ENCODE measurements around the gene SPATA31D1.
"Not testable (repeated sequence)": the region's sequence is repeated elsewhere in the genome, so short reads cannot be mapped to it uniquely, and the experiment has no call there.

Gene SPATA31D1

DNA sequence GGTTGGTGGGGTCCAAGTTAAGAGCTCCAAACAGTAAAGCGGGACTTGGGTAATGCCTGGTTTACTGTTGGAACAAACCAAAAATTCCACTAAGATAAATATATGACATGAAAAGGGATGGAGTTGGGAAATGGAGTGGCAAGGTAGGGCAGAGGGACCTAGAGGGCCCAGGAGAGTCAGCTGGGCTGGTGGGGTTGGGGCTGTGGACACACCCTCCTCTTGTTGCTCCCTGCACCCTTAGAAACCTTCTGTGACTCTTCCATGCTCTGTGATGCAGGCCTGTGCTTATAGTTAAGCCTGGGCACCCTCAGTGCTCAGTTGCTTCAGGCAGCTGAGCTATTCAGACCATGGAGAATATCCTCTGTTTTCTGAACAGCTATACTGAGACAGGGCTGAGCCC, at the start of gene SPATA31D1:
SPATA31D1 (plus strand) TSS at position 301 of the 400 bp plus-strand sequence; CDS start at position 348, 47 bp downstream.
- DNase-seq (ENCODE audit: low read depth, low spot score) = not testable (repeated sequence)

DNA sequence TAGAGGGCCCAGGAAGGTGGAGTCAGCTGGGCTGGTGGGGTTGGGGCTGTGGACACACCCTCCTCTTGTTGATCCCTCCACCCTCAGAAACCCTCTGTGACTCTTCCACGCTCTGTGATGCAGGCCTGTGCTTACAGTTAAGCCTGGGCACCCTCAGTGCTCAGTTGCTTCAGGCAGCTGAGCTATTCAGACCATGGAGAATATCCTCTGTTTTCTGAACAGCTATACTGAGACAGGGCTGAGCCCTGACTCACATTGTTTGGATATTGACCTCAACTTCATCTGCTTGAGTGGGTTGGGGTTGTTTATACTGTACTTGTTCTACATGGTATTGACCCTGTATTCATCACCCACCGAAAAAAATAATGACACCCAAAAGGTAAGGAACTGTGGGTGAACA, 45.2 kb upstream of the SPATA31D1 start, which contains the start of gene SPATA31D3:
SPATA31D3 (plus strand) TSS at position 108 of the 400 bp plus-strand sequence; CDS start at position 194, 86 bp downstream.
- DNase-seq (ENCODE audit: low read depth, low spot score) = not testable (repeated sequence)

DNA sequence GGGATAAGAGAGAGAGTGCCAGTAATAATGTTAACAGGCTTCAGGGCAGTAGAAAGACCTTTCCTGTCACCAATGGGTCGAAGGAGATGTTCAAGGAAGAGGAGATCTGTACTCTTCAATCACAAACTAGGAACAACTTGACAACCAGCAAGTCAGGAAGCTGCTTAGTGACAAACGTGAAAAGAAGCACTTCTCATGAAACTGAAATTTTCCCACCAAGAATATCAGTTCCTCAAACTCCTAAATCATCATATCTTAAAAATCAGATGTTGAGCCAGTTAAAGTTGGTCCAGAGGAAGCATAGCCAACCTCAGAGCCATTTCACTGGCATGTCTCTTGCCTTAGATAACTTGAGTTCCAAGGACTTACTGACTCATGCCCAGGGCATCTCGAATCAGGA, 39.9 kb upstream of the SPATA31D1 start:
- DNase-seq (ENCODE audit: low read depth, low spot score) = not testable (repeated sequence)

DNA sequence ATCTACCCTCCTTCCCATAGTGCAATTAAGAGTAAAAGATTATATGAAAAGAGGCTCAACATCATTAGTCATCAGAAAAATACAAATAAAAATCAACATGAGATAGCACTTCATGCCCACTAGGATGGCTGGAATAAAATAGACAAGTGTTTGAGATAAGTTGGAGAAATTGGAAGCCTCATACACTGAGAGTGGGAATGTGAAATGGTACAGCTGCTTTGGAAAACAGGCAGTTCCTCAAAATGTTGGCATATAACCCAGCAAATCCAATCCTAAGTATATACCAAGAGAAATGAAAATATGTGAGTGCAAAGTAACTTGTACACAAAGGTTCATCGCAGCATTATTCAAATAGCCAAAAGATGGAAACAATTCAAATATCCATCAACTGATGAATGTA, 35.5 kb upstream of the SPATA31D1 start:
- DNase-seq (ENCODE audit: low read depth, low spot score) = no peak

DNA sequence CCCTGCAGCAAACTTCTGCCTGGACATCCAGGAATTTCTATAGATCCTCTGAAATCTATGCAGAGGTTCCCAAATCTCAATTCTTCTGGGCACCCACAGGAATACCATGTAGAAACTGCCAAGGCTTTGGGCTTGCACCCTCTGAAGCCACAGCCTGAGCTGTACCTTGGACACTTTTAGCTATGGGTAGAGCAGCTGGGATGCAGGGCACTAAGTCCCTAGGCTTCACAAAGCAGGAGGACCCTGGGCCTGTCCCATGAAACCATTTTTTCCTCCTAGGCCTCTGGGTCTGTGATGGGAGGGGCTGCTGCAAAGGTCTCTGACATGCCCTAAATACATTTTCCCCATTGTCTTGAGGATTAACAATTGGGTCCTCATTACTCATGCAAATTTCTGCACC, 32.9 kb upstream of the SPATA31D1 start:
- DNase-seq (ENCODE audit: low read depth, low spot score) = no peak

DNA sequence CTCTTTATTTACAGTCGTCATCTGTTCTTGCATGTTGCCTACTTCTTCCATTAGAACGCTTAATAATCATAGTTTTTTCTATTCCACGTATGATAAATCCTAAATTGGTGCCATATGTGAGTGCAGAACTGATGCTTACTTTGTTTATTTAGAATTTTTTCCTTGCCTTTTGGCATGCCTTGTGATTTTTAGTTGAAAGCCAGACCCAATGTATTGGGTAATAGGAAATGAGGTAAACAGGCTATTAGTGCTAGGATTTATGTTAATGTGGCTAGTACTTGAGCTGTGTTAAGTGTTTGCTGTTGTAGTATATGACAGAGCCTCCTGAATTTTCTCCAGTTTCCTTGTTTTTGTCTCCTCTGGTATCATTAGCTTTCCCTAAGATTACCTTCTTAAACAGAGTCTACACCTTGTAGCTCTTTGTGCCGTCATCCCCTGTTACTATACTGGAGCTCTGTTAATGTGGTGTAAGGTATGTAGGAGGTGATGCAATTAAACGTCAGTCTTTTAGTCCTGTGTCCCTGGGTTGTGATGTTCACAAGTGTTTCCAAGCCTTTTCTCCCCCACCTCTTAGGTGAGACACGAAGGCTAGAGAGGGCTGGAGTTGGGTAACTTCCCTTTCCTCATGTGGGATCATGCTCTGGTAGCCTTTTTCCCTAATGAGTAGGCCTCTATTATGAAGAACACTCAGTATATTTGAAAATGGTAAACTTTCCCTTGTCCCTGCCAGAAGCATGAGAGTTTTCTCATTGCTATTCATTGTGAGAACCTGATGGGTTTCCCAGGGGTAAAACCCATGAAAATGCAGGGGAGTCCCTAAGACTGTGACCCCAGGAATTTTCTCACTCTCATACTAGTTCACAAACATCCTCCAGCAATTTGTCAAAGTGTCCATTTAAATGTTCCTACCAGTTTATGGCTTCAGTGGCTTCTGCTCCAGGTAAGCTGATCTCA, 24.1 kb upstream of the SPATA31D1 start:
- DNase-seq (ENCODE audit: low read depth, low spot score) = no peak

DNA sequence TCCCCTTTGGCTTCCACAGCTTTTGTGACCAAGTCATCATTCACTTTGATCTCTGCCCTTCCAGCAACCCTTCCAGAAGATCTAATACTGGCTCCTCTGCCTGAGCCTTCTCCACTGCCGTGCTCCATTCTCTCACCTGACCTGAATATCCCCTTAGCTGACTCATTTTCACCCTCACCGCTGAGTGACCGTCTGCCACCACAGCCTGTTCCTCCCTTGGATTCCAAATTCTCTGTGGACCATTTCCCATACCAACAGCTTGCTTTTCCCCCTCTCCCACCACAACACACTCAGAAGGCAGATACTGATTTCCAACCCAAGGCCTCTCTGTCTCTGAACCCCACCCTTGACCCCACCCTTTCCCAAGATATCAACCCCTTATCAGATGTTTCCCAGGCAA, 20.5 kb upstream of the SPATA31D1 start:
- no peak for DNase-seq (ENCODE audit: low read depth, low spot score)

DNA sequence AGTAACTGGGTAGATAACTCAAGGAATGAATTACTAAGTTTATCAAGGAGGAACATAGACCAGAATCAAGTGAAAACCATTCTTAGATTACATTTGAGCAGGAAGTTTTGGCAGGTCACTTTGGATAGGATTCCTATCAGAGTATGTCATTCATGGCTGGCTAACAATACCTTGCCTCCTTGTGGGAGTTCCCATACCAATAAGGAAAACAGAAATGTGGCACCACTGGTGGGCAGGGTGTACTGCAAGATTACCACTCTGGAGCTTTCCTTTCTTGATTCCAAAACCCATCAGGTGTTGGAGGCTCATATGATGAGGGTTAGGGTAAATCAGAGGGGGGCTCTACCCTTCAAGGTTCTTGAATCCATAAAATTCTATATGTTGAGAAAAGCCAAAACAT, 18.6 kb upstream of the SPATA31D1 start:
- no peak for DNase-seq (ENCODE audit: low read depth, low spot score)

DNA sequence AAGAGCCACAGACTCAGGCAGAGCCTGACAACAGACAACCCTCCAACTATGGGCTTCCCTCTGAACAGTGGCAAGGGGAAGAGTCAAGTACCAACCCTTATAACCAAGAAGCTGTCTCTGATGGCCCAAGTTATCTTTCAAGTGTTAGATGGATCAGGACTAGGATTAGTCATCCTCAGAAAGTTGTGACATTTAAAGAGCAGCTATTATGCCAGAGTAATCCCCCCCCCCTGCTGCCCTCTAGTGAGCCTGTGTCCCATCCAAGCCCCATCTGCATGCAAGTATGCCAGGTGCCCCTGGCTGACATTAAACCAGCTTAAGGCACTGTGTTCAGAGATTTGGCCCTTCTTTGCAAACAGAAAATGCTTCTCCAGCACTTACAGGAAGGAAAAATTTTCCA, 16.8 kb upstream of the SPATA31D1 start:
- no peak for DNase-seq (ENCODE audit: low read depth, low spot score)

DNA sequence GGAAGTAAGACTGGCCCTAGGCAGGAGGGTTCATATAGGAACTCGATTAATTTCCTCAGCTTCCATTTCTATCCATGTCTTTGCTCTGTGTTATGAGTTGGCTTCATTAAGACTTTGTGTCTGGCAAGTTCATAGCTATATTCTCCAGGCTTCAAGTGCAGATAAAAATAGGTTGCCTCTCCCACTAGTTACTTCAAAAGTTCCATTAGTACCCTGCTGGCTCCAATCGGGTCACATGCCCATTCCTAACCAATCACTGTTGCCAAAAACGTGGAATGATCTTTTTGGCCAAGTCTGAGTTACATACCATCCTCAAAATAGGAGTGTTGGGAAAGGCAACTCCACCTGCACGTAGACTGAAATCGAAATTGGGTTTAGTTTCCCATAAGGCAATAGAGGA, 13.8 kb upstream of the SPATA31D1 start:
- DNase-seq (ENCODE audit: low read depth, low spot score) = no peak

DNA sequence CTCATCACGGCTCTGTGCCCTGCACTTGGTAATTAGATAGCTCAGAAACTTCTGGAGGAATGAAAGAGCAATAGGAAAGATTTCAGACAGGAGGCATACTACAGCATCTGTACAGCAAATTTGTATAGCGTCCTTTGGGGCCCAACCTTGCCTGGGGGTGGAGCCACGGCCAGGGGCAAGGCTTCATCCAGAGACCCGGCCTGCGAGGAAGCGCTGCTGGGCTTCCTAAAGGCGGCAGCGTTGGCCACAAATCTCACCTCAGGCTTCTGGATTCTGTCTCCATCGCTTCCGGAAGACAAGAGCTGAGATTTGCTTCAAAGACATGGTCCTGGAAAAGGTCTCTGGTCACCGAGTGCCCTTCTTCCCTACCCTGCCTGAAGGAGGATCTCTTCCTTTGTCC, 12.2 kb upstream of the SPATA31D1 start:
- DNase-seq (ENCODE audit: low read depth, low spot score) = no peak

DNA sequence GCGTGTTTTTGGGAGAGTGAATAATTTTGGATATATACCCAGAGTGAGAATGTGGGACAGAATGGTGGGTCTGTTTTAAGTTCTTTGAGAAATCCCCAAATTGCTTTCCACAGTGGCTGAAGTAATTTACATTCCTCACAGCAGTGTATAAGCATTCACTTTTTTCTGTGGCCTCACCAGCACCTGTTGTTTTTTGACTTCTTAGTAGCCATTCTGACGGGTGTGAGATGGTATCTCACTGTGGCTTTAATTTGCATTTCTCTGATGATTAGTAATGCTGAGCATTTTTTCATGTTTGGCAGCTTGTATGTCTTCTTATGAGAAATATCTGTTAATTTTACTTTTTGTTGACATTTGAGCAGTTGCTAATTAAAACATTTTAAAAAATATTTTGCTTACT, 9.4 kb upstream of the SPATA31D1 start:
- no peak for DNase-seq (ENCODE audit: low read depth, low spot score)

DNA sequence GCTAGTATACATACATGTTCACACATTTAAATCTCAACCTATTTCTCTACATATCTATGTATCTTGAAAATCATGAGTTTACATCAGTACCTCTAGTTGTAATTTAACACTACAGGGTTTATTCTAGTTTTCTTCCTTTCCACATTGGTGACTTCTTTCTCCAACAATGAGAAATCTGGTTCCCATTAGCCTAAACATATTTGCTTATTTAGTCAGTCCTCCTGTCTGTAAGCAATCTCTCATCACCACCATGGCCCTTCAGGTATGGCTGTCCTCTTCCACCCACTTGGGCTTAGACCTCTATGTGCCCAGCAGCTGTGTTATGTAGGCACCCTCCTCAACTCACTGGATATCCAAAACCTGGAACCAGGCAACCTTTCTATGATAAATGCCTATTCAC, 8.0 kb upstream of the SPATA31D1 start:
- no peak for DNase-seq (ENCODE audit: low read depth, low spot score)

DNA sequence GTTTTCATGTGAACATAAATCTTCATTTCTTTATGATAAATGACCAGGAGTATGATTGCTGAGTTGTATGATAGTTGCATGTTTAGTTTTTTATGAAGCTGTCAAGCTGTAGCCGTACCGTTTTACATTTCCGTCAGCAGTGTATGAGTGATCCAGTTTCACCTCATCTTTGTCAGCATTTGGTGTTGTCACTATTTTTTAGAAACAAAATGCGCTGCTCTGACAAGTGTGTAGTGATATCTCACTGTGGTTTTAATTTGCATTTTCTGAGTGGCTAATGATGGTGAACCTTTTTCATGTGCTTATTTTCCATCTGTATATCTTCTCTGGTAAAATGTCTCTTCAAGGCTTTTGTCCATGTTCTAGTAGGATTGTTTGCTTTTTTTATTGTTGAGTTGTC, 6.7 kb upstream of the SPATA31D1 start:
- no peak for DNase-seq (ENCODE audit: low read depth, low spot score)

DNA sequence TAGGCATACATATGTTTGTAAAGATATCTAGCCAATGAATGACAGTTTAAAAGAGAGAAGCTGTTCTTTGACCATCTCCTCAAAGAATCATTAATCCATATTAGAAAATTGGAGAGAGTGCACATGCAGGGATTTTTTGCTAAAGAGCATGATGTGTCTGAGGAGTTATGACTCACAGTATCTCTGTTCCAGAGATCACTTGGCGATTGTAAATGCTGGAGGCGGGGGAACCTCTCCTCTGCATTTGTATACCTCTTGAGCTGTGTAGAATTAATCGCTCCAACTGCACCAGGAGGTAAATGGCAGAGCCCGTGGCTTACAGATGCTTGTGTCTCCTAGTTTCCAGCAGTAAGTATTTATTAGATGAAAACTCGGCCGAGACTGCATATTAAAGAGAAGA, 3.6 kb upstream of the SPATA31D1 start:
- no peak for DNase-seq (ENCODE audit: low read depth, low spot score)

DNA sequence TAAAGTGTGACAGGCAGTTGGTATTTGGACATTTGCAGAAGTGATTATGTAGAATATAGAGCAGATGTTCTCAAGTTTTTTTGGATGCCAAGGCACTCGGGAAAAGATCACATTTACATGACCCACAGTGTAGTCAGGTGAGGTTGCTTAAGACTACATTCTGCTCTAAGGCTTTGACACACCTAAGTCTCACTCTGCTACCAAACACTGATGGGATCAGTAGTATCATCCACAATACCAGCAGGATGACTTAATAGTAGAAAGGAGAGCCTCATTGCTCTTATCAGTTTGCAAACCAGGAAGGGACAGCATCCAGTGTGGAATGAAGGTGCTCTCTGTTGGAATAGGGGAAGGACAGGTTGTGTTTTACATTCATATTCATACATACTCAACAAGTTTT, 2.5 kb upstream of the SPATA31D1 start:
- no peak for DNase-seq (ENCODE audit: low read depth, low spot score)

DNA sequence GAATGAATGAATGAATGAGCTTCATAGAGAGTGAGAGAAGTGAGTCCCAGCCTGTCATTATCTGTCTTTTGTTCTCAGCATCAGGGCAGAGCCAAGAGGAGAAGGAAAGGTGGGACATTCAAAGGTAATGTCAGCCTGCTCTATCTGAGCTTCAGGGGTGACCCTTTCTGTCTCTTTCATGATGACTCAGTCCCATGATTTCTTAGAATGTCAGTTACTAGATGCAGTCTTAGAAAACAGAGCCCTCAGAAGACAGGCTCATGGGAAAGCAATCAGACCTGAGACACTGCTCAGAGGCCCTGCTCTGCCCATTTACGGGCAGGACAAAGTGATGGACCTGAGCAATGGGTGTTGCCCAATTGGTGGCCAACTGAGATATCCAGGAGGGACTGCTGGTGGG, 1.1 kb downstream of the SPATA31D1 start:
- no peak for DNase-seq (ENCODE audit: low read depth, low spot score)

DNA sequence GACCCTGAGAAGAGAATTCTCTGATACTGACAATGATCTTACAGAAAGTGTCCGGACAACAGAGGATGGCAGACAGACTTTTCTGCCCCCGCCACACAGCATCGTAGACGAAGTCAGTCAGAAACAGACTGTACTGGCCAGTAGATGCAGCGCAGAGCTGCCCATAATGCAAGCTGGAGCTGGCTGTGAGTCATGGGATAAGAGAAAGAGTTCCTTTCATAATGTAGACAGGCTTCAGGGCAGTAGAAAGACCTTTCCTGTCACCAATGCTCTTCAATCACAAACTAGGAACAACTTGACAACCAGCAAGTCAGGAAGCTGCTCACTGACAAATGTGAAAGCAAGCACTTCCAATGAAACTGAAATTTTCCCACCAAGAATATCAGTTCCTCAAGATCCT, 5.1 kb downstream of the SPATA31D1 start:
- DNase-seq (ENCODE audit: low read depth, low spot score) = no peak

DNA sequence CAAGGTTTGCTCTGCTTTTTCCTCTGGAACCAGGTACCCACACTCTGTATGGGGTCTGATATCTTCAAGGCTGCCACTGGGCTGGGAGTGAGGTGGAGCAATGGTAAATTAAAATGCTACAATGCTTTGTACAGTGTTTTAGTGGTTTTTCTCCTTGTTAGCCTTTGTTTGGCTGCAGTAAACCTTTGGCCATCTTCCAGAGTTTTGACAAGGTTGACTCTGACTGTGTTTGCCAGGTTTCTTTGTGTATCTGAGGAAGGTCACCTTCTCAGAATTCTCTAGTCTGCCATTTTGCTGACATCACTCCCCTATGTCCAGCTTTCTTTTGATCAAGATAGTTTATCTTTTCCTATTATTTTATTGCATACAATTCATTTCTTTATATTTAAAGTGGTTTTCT, 11.2 kb downstream of the SPATA31D1 start:
- no peak for DNase-seq (ENCODE audit: low read depth, low spot score)

DNA sequence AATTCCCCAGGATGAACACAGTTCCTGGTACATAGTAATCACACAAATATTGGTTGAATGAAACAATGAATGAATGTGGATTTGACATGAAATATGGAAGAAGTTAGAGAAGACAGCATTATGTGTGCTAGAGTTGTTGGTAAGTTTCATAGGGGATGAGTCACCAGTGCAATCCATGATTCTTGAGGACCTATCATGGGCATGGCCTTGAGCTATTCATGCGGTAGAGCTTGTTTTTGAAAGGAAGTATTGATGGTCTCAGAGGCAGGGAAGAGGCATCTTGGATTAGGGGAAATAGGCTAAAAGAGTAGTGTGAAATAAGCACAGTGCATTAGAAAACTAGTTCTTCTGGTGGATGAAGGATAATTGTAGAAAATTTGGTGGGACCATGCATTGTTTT, 22.1 kb downstream of the SPATA31D1 start:
- DNase-seq (ENCODE audit: low read depth, low spot score) = no peak

DNA sequence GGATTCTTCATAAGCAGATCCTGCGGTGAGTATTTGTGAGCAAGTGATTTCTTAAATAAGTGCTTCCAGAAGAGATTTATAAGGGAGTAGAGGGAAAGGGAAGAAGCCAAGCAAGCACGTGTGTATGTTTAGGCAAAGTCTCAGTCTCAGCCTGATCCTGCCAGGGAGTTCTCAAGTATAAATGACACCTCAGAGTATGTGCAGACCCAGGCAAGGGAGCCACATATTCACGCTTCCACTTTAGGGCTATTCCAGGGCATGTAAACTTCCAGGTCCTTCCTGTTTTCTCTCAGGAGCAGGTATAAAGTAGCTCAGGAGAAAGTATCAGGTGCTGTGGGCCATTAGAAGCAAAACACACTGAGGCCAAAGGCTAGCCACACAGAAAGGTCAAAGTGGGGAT, 22.6 kb downstream of the SPATA31D1 start:
- DNase-seq (ENCODE audit: low read depth, low spot score) = no peak

DNA sequence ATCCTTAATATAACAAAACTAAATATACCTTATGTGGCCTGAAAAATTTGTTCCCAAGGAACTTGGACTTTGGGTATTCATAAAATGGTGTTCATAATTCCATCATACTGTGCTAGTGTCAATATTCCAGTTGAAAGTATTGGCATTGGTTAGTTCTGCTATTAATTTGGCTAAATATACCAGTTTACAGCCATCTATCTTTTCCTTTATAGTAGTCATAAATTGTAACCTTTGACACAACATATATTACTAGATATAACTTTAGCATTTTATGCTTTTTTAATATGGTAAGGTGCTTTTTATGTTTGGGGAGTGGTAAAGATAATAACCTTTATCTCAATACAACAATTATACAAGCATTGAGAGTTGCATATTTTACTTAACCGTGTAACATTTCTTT, 23.7 kb downstream of the SPATA31D1 start:
- no peak for DNase-seq (ENCODE audit: low read depth, low spot score)

DNA sequence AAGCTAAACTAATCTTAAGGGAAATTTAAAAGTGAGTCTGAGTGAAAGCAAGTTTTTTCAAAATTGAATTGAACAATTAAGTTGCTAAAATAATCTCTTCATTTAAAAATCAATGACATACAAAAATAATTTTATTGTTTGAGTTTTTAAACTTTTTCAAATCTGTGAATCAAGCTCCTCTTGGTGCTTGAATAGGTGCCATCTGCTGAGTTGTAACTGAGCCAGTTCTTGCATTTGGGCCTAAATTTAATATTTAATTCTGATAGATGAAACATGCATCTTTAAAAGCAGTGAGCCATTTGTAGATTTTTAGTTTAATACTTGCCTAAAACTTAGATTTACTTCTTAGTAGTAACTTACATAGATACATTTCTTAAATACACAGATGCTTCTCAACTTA, 31.8 kb downstream of the SPATA31D1 start:
- no peak for DNase-seq (ENCODE audit: low read depth, low spot score)

Data from smooth muscle cell of the brain vasculature (primary cell).